OCI-LY1 (cell line): ENCODE measurements around the gene AGRN.

Source experiments
- CTCF ChIP-seq: fragments of 200-600 bp; sonication (generic), shearing (Covaris generic); IDR thresholded peaks from 2 replicates; pipeline ENCODE4 v1.5.1; 2017; ENCODE audit warnings: mild to moderate bottlenecking, antibody characterized with exemption, low read length, moderate library complexity, mixed read lengths
- EZH2 ChIP-seq: fragments of 200-600 bp; sonication (generic), shearing (Covaris generic); IDR thresholded peaks from 2 replicates; pipeline ENCODE4 v1.8.0; 2017; ENCODE audit warnings: borderline replicate concordance, mixed run types, mild to moderate bottlenecking, antibody characterized with exemption, low read length, moderate library complexity, mixed read lengths

GRCh38 chr1:1043411-1043810 is 23.5 kb downstream of the AGRN start:
- TF ChIP-seq CTCF (no peak), EZH2 (no peak)
